Glutamatergic neuron (in vitro differentiated cells): ENCODE data around the gene METRN. TPM values are rescaled to one million over a fixed set of nuclear protein-coding genes. Genes with fewer than 3 reads are reported as not detected.

Experiments used
- DNase-seq: peaks from one replicate; pipeline ENCODE4 v3.0.0; 2022
- H3K27ac Mint-ChIP-seq: one replicate; pipeline ENCODE4 v1.8.0; 2020; ENCODE audit warnings: mild to moderate bottlenecking, mixed read lengths, inconsistent platforms; ENCODE audit not compliant: unreplicated experiment
- H3K27me3 Mint-ChIP-seq: one replicate; pipeline ENCODE4 v1.8.0; 2020; ENCODE audit warnings: mild to moderate bottlenecking, moderate library complexity, mixed read lengths, inconsistent platforms; ENCODE audit not compliant: unreplicated experiment
- H3K36me3 Mint-ChIP-seq: one replicate; pipeline ENCODE4 v1.8.0; 2020; ENCODE audit warnings: mild to moderate bottlenecking, mixed read lengths, inconsistent platforms; ENCODE audit not compliant: unreplicated experiment
- H3K4me1 Mint-ChIP-seq: one replicate; pipeline ENCODE4 v1.8.0; 2020; ENCODE audit warnings: mild to moderate bottlenecking, low read depth, mixed read lengths, inconsistent platforms; ENCODE audit not compliant: unreplicated experiment
- H3K4me3 Mint-ChIP-seq: one replicate; pipeline ENCODE4 v1.8.0; 2020; ENCODE audit warnings: mild to moderate bottlenecking, mixed read lengths, inconsistent platforms; ENCODE audit not compliant: unreplicated experiment
- H3K9me3 Mint-ChIP-seq: one replicate; pipeline ENCODE4 v1.8.0; 2020; ENCODE audit warnings: mild to moderate bottlenecking, moderate library complexity, mixed read lengths, inconsistent platforms; ENCODE audit not compliant: unreplicated experiment
- total RNA-seq: library from RNA; stranded (reverse); fragmentation: NEBNext Ultra II Directional; extraction: Animal tissue kit (Norgen Biotek cat#: 25700); gene quantifications from one replicate; pipeline ENCODE4 v1.2.1, GENCODE V29; 2021; ENCODE audit not compliant: unreplicated experiment
- TF ChIP-seq, protein P1 (sequence below): fragments of 200-600 bp; sonication (generic); IDR thresholded peaks from one replicate; pipeline ENCODE4 v1.5.0; 2021; ENCODE audit not compliant: partially characterized antibody, unreplicated experiment

Gene METRN
- total RNA-seq, 1 donor from 2014 or later, result 134 TPM

DNA sequence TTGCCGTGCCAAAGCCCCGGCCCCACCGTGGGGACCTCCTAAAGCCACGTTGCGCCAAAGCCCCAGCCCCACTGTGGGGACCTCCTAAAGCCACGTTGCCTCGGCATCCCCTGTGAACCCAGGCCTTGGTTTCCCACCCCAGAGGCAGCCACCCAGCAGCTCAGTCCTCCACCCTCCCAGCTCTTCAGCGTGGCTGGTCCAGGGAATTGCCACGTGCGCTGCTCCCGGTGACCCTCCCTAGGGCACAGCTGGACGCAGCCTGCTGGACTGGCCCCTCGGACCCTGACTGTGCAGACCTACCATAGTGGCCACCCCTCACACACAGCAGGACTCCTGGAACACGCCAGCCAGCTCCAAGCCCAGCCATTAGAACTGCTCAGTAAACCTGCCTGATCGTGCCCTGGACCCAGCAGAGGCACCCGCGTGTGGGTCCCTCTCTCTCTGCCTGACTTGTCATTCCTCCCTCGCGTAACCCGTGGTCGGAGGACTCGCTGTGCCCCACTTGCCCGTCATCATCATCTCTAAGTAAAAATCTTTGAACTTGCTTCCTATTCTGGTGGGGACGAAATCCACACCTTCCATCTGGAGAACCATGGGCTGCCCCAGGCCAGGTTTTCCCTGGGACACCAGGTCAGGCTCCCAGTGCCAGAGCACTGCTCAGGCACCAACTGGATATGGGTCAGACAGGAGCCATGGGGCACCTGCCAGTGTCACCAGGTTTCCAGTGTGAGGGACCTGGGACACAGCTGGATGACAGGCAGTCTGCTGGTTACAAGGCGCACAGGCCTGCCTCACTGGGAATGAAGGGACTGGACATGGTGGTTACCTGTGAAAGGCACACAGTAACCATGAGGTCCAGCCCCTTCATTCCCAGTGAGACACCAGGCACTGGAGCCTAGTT, 20.3 kb downstream of the METRN start:
- Mint-ChIP-seq H3K4me1 (no peaks in the 10 kb centered on the region), H3K9me3 (peaks cover 5% of the 10 kb centered on the region), H3K27ac (no peak overlapping the region), H3K36me3 (no peaks in the 10 kb centered on the region), H3K4me3 (no peak overlapping the region), H3K27me3 (peaks cover 13% of the 10 kb centered on the region)
- TF ChIP-seq, protein P1, sequence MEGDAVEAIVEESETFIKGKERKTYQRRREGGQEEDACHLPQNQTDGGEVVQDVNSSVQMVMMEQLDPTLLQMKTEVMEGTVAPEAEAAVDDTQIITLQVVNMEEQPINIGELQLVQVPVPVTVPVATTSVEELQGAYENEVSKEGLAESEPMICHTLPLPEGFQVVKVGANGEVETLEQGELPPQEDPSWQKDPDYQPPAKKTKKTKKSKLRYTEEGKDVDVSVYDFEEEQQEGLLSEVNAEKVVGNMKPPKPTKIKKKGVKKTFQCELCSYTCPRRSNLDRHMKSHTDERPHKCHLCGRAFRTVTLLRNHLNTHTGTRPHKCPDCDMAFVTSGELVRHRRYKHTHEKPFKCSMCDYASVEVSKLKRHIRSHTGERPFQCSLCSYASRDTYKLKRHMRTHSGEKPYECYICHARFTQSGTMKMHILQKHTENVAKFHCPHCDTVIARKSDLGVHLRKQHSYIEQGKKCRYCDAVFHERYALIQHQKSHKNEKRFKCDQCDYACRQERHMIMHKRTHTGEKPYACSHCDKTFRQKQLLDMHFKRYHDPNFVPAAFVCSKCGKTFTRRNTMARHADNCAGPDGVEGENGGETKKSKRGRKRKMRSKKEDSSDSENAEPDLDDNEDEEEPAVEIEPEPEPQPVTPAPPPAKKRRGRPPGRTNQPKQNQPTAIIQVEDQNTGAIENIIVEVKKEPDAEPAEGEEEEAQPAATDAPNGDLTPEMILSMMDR, result no peak
- DNase-seq, result no peak

DNA sequence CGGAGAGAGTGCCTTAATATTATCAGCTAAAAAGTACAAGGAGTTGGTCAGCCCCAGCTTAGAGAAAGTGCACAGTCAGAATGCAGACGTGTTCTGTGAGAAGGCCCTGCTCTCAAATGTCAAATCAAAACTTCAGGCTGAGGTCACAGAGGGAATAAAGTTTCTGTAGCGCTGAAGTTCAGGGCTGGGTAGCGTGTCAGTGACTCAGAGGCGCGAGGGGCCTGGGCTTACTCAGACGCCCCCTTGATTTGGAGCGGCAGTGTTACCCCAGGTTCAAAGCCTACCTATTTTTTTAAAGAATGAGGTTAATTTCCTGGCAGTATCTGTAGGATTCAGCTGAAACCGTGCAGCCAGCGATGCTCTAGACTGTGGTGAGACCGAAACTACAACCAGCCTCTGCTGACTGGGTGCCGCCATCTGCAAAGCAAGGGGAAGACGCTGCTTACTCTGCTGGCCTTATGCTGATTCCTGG, 21.1 kb downstream of the METRN start:
- TF ChIP-seq, protein P1, result no peak
- H3K9me3 Mint-ChIP-seq, result peaks cover 5% of the 10 kb centered on the region
- no peak for DNase-seq
- H3K4me1 Mint-ChIP-seq, result no peaks in the 10 kb centered on the region
- H3K27me3 Mint-ChIP-seq, result peaks cover 13% of the 10 kb centered on the region
- H3K27ac Mint-ChIP-seq, result no peak overlapping the region
- no peaks in the 10 kb centered on the region for H3K36me3 Mint-ChIP-seq
- H3K4me3 Mint-ChIP-seq, result no peak overlapping the region

DNA sequence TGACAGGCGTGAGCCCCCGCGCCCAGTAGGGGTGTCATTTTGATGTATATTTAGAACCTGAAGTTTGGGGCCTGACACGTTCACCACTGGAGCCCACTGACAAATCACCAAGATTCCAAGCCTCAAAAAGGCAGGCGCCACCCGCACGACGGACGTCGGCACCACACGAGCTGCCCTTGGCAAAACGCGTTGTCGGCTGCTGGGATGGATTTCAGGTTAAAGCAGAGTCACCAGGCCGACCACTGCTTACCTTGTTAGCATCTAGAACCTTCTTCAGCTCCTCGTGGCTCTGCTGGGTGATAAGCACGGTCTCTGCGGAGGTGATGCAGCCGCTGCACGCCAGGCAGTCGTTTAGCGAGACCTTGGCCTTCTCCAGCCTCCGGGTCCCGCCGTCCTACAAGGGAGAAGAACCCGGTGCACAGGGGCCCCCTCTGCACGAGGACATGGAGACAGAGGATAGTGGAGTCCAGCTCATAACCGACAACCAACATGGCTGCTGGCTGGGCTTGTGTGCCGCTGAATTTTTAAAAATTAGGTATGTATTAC, 22.1 kb downstream of the METRN start:
- Mint-ChIP-seq H3K36me3 (no peaks in the 10 kb centered on the region), H3K4me3 (no peak overlapping the region), H3K9me3 (peaks cover 6% of the 10 kb centered on the region), H3K4me1 (no peaks in the 10 kb centered on the region), H3K27me3 (peaks cover 13% of the 10 kb centered on the region), H3K27ac (no peak overlapping the region)
- TF ChIP-seq, protein P1, result no peak
- no peak for DNase-seq

DNA sequence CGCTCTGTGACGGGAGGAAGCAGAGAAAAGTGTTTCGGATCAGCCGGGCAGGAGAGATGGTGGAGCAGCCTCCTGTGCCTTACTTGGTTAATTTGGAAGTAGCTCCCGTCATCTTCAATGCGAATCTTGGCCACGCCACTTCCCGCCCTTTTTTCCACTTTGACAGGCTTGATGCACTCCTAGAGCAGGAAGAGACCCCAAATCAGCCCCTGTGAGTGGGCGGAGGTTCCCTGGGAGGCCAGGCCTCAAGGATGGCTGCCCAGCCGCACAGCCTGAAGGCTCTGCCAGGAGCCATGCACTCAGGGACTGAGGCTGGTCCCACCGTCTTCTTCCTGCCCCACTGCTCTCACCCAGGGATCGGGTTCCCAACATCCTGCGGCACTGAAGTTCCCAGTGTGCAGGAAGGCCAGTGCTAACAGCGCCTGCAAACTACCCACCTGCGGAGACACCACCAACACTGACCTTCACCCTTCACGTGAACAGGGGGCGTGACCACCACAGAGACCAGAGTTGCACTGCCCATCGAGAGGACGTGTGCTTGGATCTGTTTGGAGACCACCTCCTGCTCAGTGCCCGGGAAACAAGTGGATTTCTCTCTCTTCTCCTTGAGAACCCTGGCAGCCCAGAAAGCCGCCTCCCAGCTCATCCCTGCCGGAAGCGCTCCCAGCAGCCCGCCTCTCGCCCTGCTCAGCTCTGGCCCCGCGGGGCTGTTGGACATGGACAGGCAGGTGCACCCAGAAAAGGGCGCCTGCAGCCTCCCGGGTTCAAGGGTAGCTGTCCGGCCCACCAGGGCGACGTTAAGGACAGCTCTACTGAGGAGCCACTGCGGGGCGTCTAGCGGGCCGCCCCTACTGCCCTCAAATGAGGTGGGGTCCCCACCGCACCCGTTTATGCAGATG, 24.9 kb downstream of the METRN start:
- H3K27ac Mint-ChIP-seq, result no peak overlapping the region

More for the DNA sequence above, 24.9 kb downstream of the METRN start:
- no peak for DNase-seq
- Mint-ChIP-seq H3K4me3 (peak overlapping the region; percentile 78), H3K9me3 (peaks cover 6% of the 10 kb centered on the region), H3K4me1 (no peaks in the 10 kb centered on the region), H3K27me3 (peaks cover 11% of the 10 kb centered on the region), H3K36me3 (no peaks in the 10 kb centered on the region)
- TF ChIP-seq, protein P1, result no peak
